ENCODE measurements around the gene TBC1D22A. TPM values are rescaled to one million over a fixed set of nuclear protein-coding genes. Genes with fewer than 3 reads are reported as not detected.
A peak's percentile ranks its signal among the peaks of the same experiment; 100 is the strongest.

The TBC1D22A gene
- total RNA-seq, 1 experiment from 2014 or later: 20.9 TPM

- ChIA-PET CTCF (no interaction called here), POLR2A (no interaction called here), RAD21 (ENCODE audit: low non-redundant PET in 1 of 2, low total read pairs in 2 of 2, uncharacterized antibody in 2 of 2, unreplicated experiment in 2 of 2) (no interaction called here)
- peak; percentile 51 for DNase-seq (ENCODE audit: low read depth, low spot score)
- Histone ChIP-seq H3K4me2 (ENCODE audit: low read length) (peak overlapping the region; percentile 51), H3K79me2 (ENCODE audit: insufficient read depth, low read length) (no peaks in the 10 kb centered on the region), H3K27ac (ENCODE audit: low read depth, low read length) (peak overlapping the region; percentile 59; the same call in 1 of the 2 replicates), H4K20me1 (ENCODE audit: insufficient read depth) (no peaks in the 10 kb centered on the region), H3K4me3 (replicated peaks in 1 of 2; ENCODE audit: low read depth in 1 of 2, low read length in 2 of 2) (peak overlapping the region in 1 of 2 experiments; percentile 19; a peak in 1 of 4 replicates), H3K36me3 (ENCODE audit: control insufficient read depth in 1 of 2, insufficient read depth in 2 of 2, low read length in 2 of 2) (no peaks in the 10 kb centered on the region), H3K4me1 (ENCODE audit: control insufficient read depth in 1 of 2, insufficient read depth in 2 of 2, low read length in 2 of 2) (peaks cover 2 to 21% of the 10 kb centered on the region in 2 experiments; a peak in 3 of 4 replicates), H3K9ac (ENCODE audit: low read length) (peak overlapping the region; percentile 39), H2AFZ (ENCODE audit: low read depth, low read length, poor library complexity, severe bottlenecking) (no peak overlapping the region), H3K9me2 (ENCODE audit: insufficient read depth) (no peaks in the 10 kb centered on the region), H3K9me3 (ENCODE audit: control insufficient read depth in 1 of 2, insufficient read depth in 1 of 2, low read depth in 1 of 2, low read length in 2 of 2) (no peaks in the 10 kb centered on the region), H3K27me3 (ENCODE audit: insufficient read depth, low read length) (no peaks in the 10 kb centered on the region)
- peak; percentile 77 for ATAC-seq
- BruUV-seq (replicated peaks): no TSS peak
- intact Hi-C loops (cut with micrococcal nuclease): no loop called here
- TF ChIP-seq POLR2A (IDR thresholded peaks at IDR 0.05; ENCODE audit: borderline replicate concordance, extremely low read depth, insufficient read depth, insufficient read length) (no peak), SRF (IDR thresholded peaks at IDR 0.05; ENCODE audit: low read depth) (no peak), POLR2AphosphoS5 (IDR thresholded peaks at IDR 0.05; ENCODE audit: low read depth, low read length) (no peak), RAD21 (IDR thresholded peaks at IDR 0.05; ENCODE audit: low read depth) (no peak), EGR1 (IDR thresholded peaks at IDR 0.05; ENCODE audit: low read depth) (no peak), EZH2phosphoT487 (IDR thresholded peaks at IDR 0.05; ENCODE audit: borderline replicate concordance) (no peak), REST (IDR thresholded peaks at IDR 0.05; ENCODE audit: low read depth) (no peak), SIN3A (IDR thresholded peaks at IDR 0.05; ENCODE audit: low read depth) (no peak), ZFX (IDR thresholded peaks at IDR 0.05) (no peak), CBX3 (IDR thresholded peaks at IDR 0.05; ENCODE audit: low read depth) (peak; percentile 74; the same call in 1 of the 2 replicates), ZBTB33 (IDR thresholded peaks at IDR 0.05; ENCODE audit: extremely low read depth, insufficient replicate concordance, low read length) (no peak), ATF3 (IDR thresholded peaks at IDR 0.05) (no peak), CTCF (IDR thresholded peaks at IDR 0.05 in 2 of 3, conservative IDR thresholded peaks at IDR 0.05 in 1 of 3; ENCODE audit: borderline replicate concordance in 1 of 3, insufficient read depth in 1 of 3, low read depth in 2 of 3, low read length in 2 of 3) (no peak), YY1 (IDR thresholded peaks at IDR 0.05; ENCODE audit: extremely low read depth, insufficient replicate concordance, low read depth, low read length) (no peak), ELF1 (IDR thresholded peaks at IDR 0.05; ENCODE audit: borderline replicate concordance, low read depth) (no peak), SP1 (IDR thresholded peaks at IDR 0.05; ENCODE audit: low read depth) (peak; percentile 65), CEBPB (IDR thresholded peaks at IDR 0.05; ENCODE audit: low read depth) (no peak), ZNF274 (IDR thresholded peaks at IDR 0.05; ENCODE audit: low read depth, low read length) (no peak), MAX (IDR thresholded peaks at IDR 0.05) (no peak), EZH2 (IDR thresholded peaks at IDR 0.05) (no peak), TCF7L2 (IDR thresholded peaks at IDR 0.05; ENCODE audit: borderline replicate concordance, extremely low read depth, insufficient read depth, insufficient read length) (no peak), FOSL1 (IDR thresholded peaks at IDR 0.05; ENCODE audit: low read depth) (peak; percentile 93)
Observed at GRCh38 chr22:47107431-47107830, 345.0 kb downstream of the TBC1D22A start.
